Mesodermal cell (in vitro differentiated cells): Measurements from ENCODE around the gene CCDC187.

Experiments
- H3K27ac ChIP-seq: 2 replicates; pipeline ENCODE4 v1.7.0; 2013; ENCODE audit warnings: mild to moderate bottlenecking, low read depth, low read length, moderate library complexity; ENCODE audit not compliant: severe bottlenecking
- H3K36me3 ChIP-seq: 2 replicates; pipeline ENCODE4 v1.7.1; 2013; ENCODE audit warnings: mild to moderate bottlenecking, low read length, moderate library complexity; ENCODE audit not compliant: control insufficient read depth, insufficient read depth
- H3K4me1 ChIP-seq: one replicate; pipeline ENCODE4 v1.7.1; 2013; ENCODE audit warnings: mild to moderate bottlenecking, low read length; ENCODE audit not compliant: insufficient read depth, control insufficient read depth, poor library complexity, severe bottlenecking
- H3K4me3 ChIP-seq: 2 replicates; pipeline ENCODE4 v1.7.0; 2013; ENCODE audit warnings: low read length, control low read depth, mild to moderate bottlenecking; ENCODE audit not compliant: insufficient read depth, poor library complexity, severe bottlenecking; ENCODE audit errors: extremely low read depth
- H3K9me3 ChIP-seq: 2 replicates; pipeline ENCODE4 v1.7.1; 2013; ENCODE audit warnings: mild to moderate bottlenecking, low read length, moderate library complexity; ENCODE audit not compliant: control insufficient read depth
- WGBS, 2 experiments: methylation state at CpG; one replicate each; pipeline ENCODE4 v1.1.5; 2013; ENCODE audit warnings: missing lambda C conversion rate in 2 of 2; ENCODE audit not compliant: insufficient coverage in 2 of 2; 5-methylcytosine and 5-hydroxymethylcytosine counted together

The CCDC187 gene

GRCh38 chr9:136281421-136282271 is 22.2 kb downstream of the CCDC187 start:
- H3K4me3 ChIP-seq, result no peak overlapping the region
- no peaks in the 10 kb centered on the region for H3K9me3 ChIP-seq
- H3K36me3 ChIP-seq, result no peaks in the 10 kb centered on the region
- no peak overlapping the region for H3K27ac ChIP-seq
- 90 to 93% methylated on average over 36 to 39 of the region's 39 CpGs for WGBS, 2 experiments
- H3K4me1 ChIP-seq, result no peaks in the 10 kb centered on the region

DNA sequence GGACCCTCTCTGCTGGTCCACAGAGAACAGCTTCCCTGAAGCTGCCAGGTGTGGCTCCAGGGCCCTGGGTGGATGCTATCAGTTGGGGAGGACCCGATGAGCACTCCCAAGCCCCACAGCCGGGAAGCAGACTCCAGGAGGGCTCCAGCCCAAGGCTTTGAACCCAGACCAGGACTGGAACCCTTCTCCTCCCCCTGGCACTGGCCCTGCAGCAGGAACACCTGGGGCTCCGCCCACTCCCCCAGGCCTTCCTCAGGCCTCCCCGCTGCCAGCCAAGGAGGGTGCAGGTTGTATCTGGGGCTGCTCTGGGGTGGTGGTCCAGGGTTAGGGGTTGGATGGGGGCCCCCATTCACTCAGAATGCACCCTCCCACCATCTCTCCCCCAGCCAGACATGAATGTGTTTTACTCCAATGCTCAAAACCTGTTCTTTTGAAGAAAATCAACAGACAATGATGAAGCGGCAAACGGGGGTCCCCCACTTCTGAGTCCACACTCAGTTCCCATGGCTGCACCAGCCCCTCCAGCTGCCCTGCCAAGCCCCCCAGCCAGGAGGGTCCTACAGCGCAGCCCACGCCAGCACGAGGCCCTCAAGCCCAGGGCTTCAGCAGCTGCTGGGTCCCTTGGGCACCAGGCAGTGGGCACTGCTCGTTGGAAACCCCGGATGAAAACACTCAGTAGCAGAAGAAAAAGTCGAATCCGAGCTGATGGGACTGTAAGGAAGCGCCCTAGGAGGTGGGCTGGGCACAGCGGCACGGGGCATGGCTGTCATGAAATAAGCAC is 23.2 kb downstream of the CCDC187 start:
- no peaks in the 10 kb centered on the region for H3K36me3 ChIP-seq
- H3K27ac ChIP-seq, result no peak overlapping the region
- 85 to 90% methylated on average over 14 of the region's 16 CpGs for WGBS, 2 experiments
- no peaks in the 10 kb centered on the region for H3K9me3 ChIP-seq
- H3K4me3 ChIP-seq, result no peak overlapping the region
- no peaks in the 10 kb centered on the region for H3K4me1 ChIP-seq

DNA sequence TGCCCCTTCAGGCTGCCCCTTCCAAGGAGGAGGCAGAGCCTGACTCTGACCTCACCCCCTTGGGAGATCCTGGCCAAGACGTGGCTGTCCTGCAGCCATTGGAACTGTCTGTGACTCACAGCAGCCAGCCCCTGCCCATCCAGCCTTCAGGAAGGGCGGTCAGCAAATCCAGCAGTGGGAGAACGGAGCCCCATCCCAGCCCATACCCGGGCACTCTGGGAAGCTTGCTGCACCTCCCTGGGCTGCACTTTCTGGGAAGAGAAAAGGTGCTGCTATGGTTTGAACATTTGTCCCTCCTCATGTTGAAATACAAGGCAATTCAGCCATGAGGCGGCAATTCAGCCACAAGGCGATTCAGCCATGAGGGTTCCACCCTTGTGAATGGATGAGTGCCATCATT is 24.4 kb downstream of the CCDC187 start:
- H3K27ac ChIP-seq, result no peak overlapping the region
- H3K9me3 ChIP-seq, result no peaks in the 10 kb centered on the region
- WGBS, 2 experiments, result 85 to 93% methylated on average over 5 to 6 of the region's 6 CpGs
- no peak overlapping the region for H3K4me3 ChIP-seq
- H3K4me1 ChIP-seq, result no peaks in the 10 kb centered on the region
- H3K36me3 ChIP-seq, result no peaks in the 10 kb centered on the region

DNA sequence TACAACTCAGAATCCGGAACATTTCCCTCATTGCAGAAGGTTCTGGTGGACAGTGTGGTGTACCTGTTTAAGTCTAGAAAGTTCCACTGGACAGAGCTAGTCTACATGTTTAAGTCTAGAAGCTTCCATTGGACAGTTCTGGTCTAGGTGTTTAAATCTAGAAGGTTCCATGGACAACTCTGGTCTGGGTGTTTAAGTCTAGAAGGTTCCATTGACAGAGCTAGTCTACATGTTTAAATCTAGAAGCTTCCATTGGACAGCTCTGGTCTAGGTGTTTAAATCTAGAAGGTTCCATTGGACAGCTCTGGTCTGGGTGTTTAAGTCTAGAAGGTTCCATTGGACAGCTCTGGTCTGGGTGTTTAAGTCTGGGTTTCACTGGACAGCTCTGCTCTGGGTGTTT is 25.0 kb downstream of the CCDC187 start:
- WGBS, 2 experiments, result 78% methylated on average over 1 of the region's 1 CpG; no CpG with 5 or more reads in 1 of the 2 experiments
- no peaks in the 10 kb centered on the region for H3K4me1 ChIP-seq
- H3K36me3 ChIP-seq, result no peaks in the 10 kb centered on the region
- H3K9me3 ChIP-seq, result no peaks in the 10 kb centered on the region
- no peak overlapping the region for H3K27ac ChIP-seq
- H3K4me3 ChIP-seq, result no peak overlapping the region

GRCh38 chr9:136278221-136278620 is 25.7 kb downstream of the CCDC187 start:
- no peaks in the 10 kb centered on the region for H3K36me3 ChIP-seq
- WGBS, 2 experiments, result 83 to 89% methylated on average over 7 to 8 of the region's 9 CpGs
- no peak overlapping the region for H3K4me3 ChIP-seq
- H3K9me3 ChIP-seq, result no peaks in the 10 kb centered on the region
- no peaks in the 10 kb centered on the region for H3K4me1 ChIP-seq
- H3K27ac ChIP-seq, result no peak overlapping the region

DNA sequence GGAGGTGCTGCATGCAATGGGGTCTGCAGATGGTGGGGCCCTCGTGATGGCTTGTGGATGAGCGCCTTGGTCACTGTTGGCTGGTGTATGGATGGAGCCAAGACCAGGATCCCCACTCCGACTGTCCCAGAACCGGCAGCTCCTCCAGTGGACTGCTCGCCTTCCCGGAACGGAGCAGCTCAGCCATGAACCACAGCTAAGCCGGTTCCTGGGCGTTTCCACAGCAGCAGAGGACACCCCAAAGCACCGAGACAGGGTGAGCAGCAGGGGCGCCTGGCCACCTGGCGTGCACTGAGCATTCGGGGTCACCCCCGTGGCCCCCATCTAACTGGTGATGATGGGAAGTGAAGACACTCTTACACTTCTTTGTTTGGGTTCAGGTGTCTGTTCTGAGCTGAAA is 26.1 kb downstream of the CCDC187 start:
- WGBS, 2 experiments, result 84 to 88% methylated on average over 4 to 9 of the region's 14 CpGs
- no peaks in the 10 kb centered on the region for H3K9me3 ChIP-seq

GRCh38 chr9:136276716-136277115 is 27.2 kb downstream of the CCDC187 start:
- 89 to 90% methylated on average over 11 of the region's 11 CpGs for WGBS, 2 experiments
- H3K36me3 ChIP-seq, result no peaks in the 10 kb centered on the region
- no peaks in the 10 kb centered on the region for H3K4me1 ChIP-seq
- no peak overlapping the region for H3K4me3 ChIP-seq
- H3K27ac ChIP-seq, result no peak overlapping the region
- H3K9me3 ChIP-seq, result no peaks in the 10 kb centered on the region

More for the DNA sequence above, 26.1 kb downstream of the CCDC187 start:
- Histone ChIP-seq H3K27ac (no peak overlapping the region), H3K36me3 (no peaks in the 10 kb centered on the region), H3K4me1 (no peaks in the 10 kb centered on the region), H3K4me3 (no peak overlapping the region)

DNA sequence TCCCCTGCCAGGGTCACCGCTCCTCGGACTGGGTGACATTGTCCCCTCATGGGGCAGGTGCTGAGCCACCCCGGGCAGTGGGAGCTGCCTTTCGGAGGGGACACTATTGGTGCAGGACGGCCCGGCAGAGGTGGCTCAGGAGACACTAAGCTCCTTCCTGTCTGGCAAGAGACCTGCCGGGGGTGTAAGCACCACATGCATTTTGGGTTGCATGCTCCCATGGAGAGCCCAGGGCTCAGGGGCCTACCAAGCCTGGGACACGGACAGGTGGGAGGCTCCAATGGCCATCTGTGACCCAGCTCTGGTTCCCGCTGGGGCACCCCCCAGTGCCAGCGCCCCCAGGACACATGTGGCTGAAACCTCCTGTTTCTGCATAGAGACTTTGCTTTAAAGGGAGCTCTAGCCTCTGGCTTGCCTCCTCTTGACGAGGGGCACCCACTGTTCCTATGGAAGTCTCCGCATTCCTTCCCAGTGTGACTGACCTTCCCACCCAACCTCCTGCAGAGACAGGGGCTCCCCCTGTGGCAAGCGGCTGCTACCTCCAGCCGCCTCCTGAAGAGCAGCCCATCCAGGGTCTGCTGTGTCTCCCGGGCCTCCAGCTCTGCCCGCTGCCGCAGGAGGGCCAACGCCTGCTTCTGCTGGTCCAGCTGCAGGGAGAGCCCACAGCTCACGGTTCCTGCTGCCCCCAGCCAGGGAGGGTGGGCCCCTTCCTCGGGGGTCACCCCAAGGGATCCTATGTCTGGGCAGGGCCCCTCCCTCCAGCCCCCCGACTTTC is 28.1 kb downstream of the CCDC187 start:
- no peaks in the 10 kb centered on the region for H3K4me1 ChIP-seq
- no peaks in the 10 kb centered on the region for H3K36me3 ChIP-seq
- H3K27ac ChIP-seq, result no peak overlapping the region
- WGBS, 2 experiments, result 84 to 88% methylated on average over 16 to 20 of the region's 21 CpGs
- H3K4me3 ChIP-seq, result no peak overlapping the region
- H3K9me3 ChIP-seq, result no peaks in the 10 kb centered on the region

DNA sequence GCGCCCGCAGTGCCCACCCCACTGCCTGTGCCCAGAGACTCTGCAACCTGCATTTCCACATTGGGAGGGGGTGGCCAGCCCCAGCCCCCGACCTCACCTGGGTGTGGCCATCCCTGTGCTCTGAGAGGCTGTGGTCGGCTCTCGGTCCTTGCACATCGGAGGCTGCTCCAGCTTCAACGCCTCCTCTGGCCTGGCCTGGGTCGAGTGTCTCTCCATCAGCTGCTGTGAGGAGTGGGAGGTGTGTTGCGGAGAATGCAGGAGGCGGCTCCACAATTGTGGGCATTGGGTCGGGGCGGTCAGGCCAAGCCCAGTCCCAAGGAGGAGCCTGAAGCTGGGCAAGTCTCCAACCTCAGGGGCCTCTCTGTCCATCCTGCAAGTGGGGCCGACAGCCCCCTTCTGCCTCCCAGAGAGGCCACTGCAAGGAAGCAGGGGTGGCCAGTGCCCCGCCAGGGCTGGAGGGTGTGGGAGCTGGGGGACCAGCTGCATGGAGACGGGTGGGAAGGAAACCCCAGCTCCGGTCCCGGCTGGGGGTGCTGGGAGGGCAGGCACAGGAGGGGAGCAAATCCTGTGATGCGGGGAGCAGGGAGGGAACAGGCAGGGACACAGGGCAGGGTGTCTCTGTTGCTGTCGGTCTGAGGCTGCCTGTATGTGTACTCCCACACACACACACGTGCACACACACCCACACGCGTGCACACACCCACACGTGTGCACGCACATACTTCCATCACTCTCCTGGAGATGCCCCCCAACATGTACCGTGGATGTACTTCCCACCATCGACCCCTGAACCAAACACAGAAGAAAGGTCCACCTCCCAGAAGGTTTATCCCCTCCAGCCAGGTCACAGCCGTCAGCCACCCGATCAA is 28.9 kb downstream of the CCDC187 start:
- H3K9me3 ChIP-seq, result no peaks in the 10 kb centered on the region
- 86 to 90% methylated on average over 17 to 24 of the region's 28 CpGs for WGBS, 2 experiments
- H3K36me3 ChIP-seq, result no peaks in the 10 kb centered on the region
- H3K4me1 ChIP-seq, result no peaks in the 10 kb centered on the region
- no peak overlapping the region for H3K27ac ChIP-seq
- no peak overlapping the region for H3K4me3 ChIP-seq
